DOHH2 (cell line): ENCODE measurements around the gene ZNF592.

Experiments
- H3F3A ChIP-seq: fragments of 200-600 bp; sonication (generic), shearing (Covaris generic); 2 replicates; pipeline ENCODE4 v1.6.0; 2016; ENCODE audit warnings: antibody characterized with exemption, mild to moderate bottlenecking; ENCODE audit not compliant: control insufficient read depth, insufficient read depth
- H3K27ac ChIP-seq: fragments of 200-600 bp; sonication (generic); 2 replicates; pipeline ENCODE4 v1.5.1; 2014; ENCODE audit warnings: low read depth, mild to moderate bottlenecking, low read length, moderate library complexity
- H3K27me3 ChIP-seq: fragments of 200-600 bp; sonication (generic); 2 replicates; pipeline ENCODE4 v1.6.1; 2014; ENCODE audit warnings: mild to moderate bottlenecking, low read length, mixed read lengths; ENCODE audit not compliant: control insufficient read depth
- H3K36me3 ChIP-seq: fragments of 200-600 bp; sonication (generic); 2 replicates; pipeline ENCODE4 v1.6.1; 2014; ENCODE audit warnings: mild to moderate bottlenecking, low read length, moderate library complexity, mixed read lengths; ENCODE audit not compliant: control insufficient read depth
- H3K4me1 ChIP-seq: fragments of 200-600 bp; sonication (generic); 2 replicates; pipeline ENCODE4 v1.6.1; 2014; ENCODE audit warnings: mild to moderate bottlenecking, low read length, mixed read lengths; ENCODE audit not compliant: control insufficient read depth
- H3K4me2 ChIP-seq: fragments of 200-600 bp; sonication (generic); 2 replicates; pipeline ENCODE4 v1.6.0; 2014; ENCODE audit warnings: mild to moderate bottlenecking, low read length, moderate library complexity
- H3K4me3 ChIP-seq: fragments of 200-600 bp; sonication (generic); 2 replicates; pipeline ENCODE4 v1.5.1; 2014; ENCODE audit warnings: mild to moderate bottlenecking, low read length, mixed read lengths
- H3K79me2 ChIP-seq: fragments of 200-600 bp; sonication (generic); 2 replicates; pipeline ENCODE4 v1.6.1; 2014; ENCODE audit warnings: mild to moderate bottlenecking, low read length, mixed read lengths; ENCODE audit not compliant: control insufficient read depth
- H3K9me2 ChIP-seq: fragments of 200-600 bp; sonication (generic); replicated peaks from 2 replicates; pipeline ENCODE4 v1.6.1; 2014; ENCODE audit warnings: mild to moderate bottlenecking, low read length, mixed read lengths; ENCODE audit not compliant: control insufficient read depth
- H3K9me3 ChIP-seq: fragments of 200-600 bp; sonication (generic); 2 replicates; pipeline ENCODE4 v1.6.1; 2014; ENCODE audit warnings: antibody characterized with exemption, low read length, mixed read lengths; ENCODE audit not compliant: control insufficient read depth, insufficient read depth
- H4K20me1 ChIP-seq: fragments of 200-600 bp; sonication (generic); 2 replicates; pipeline ENCODE4 v1.6.0; 2014; ENCODE audit warnings: low read depth, mild to moderate bottlenecking, antibody characterized with exemption, low read length, moderate library complexity; ENCODE audit not compliant: control insufficient read depth, insufficient read depth
- CTCF ChIP-seq: fragments of 200-600 bp; sonication (generic); IDR thresholded peaks from one replicate; pipeline ENCODE4 v1.5.1; 2014; ENCODE audit warnings: antibody characterized with exemption, mild to moderate bottlenecking, low read depth, low read length; ENCODE audit not compliant: poor library complexity, severe bottlenecking
- EZH2phosphoT487 ChIP-seq: fragments of 200-600 bp; sonication (generic); IDR thresholded peaks from 2 replicates; pipeline ENCODE4 v1.6.1; 2017; ENCODE audit warnings: borderline replicate concordance, mild to moderate bottlenecking, antibody characterized with exemption, low read length, moderate library complexity, mixed read lengths

ZNF592 gene

GRCh38 chr15:84721371-84721770, 27.0 kb upstream of the ZNF592 start:
- Histone ChIP-seq H4K20me1 (no peaks in the 10 kb centered on the region), H3K79me2 (no peaks in the 10 kb centered on the region), H3K27ac (no peak overlapping the region), H3F3A (peaks cover 6% of the 10 kb centered on the region; the same call in 1 of the 2 replicates), H3K9me2 (no peaks in the 10 kb centered on the region), H3K4me3 (no peak overlapping the region), H3K4me2 (no peak overlapping the region), H3K4me1 (peaks cover 15% of the 10 kb centered on the region), H3K36me3 (no peaks in the 10 kb centered on the region), H3K27me3 (no peaks in the 10 kb centered on the region), H3K9me3 (no peaks in the 10 kb centered on the region)
- TF ChIP-seq CTCF (no peak), EZH2phosphoT487 (no peak)

GRCh38 chr15:84722628-84723027, 25.8 kb upstream of the ZNF592 start:
- Histone ChIP-seq H3K4me2 (no peak overlapping the region), H3K79me2 (no peaks in the 10 kb centered on the region), H3K9me3 (no peaks in the 10 kb centered on the region), H3K9me2 (no peaks in the 10 kb centered on the region), H3K27ac (no peak overlapping the region), H3K27me3 (no peaks in the 10 kb centered on the region), H3K4me1 (peaks cover 11% of the 10 kb centered on the region), H3K36me3 (no peaks in the 10 kb centered on the region), H3F3A (peaks cover 6% of the 10 kb centered on the region; the same call in 1 of the 2 replicates), H4K20me1 (no peaks in the 10 kb centered on the region), H3K4me3 (no peak overlapping the region)
- TF ChIP-seq EZH2phosphoT487 (no peak), CTCF (no peak)

- no peaks in the 10 kb centered on the region for H3K79me2 ChIP-seq
- peaks cover 11% of the 10 kb centered on the region for H3K4me1 ChIP-seq
- H3K4me3 ChIP-seq, result 0 out of 2 replicates have a peak overlapping the region, but pooled peaks have one; percentile 3
- no peak overlapping the region for H3K27ac ChIP-seq
- TF ChIP-seq EZH2phosphoT487, result no peak
- no peak for TF ChIP-seq CTCF
- peak overlapping the region; percentile 52 for H3K4me2 ChIP-seq
- no peaks in the 10 kb centered on the region for H3K36me3 ChIP-seq
- peaks cover 2% of the 10 kb centered on the region; the same call in 1 of the 2 replicates for H3F3A ChIP-seq
- no peaks in the 10 kb centered on the region for H3K27me3 ChIP-seq
- H3K9me2 ChIP-seq, result no peaks in the 10 kb centered on the region
- no peaks in the 10 kb centered on the region for H4K20me1 ChIP-seq
- H3K9me3 ChIP-seq, result no peaks in the 10 kb centered on the region
Measured at GRCh38 chr15:84725001-84725491, 23.3 kb upstream of the ZNF592 start.
